Trophoblast cell (in vitro differentiated cells and primary cell): Measurements from ENCODE around the gene DAND5.

Source experiments
- DNase-seq, 2 donors: peaks; one replicate each; pipeline ENCODE4 v3.0.0-alpha.2; 2016
- H2AFZ ChIP-seq: 2 replicates; pipeline ENCODE4 v1.6.1; 2013; ENCODE audit warnings: low read length, moderate library complexity, mild to moderate bottlenecking; ENCODE audit not compliant: insufficient read depth, poor library complexity
- H2AK5ac ChIP-seq: 2 replicates; pipeline ENCODE4 v1.6.1; 2013; ENCODE audit warnings: mild to moderate bottlenecking, low read length
- H2BK120ac ChIP-seq: 2 replicates; pipeline ENCODE4 v1.6.1; 2013; ENCODE audit warnings: low read length, mild to moderate bottlenecking, moderate library complexity; ENCODE audit not compliant: insufficient read depth, poor library complexity
- H2BK12ac ChIP-seq: 2 replicates; pipeline ENCODE4 v1.6.1; 2013; ENCODE audit warnings: mild to moderate bottlenecking, low read length, moderate library complexity
- H2BK5ac ChIP-seq: 2 replicates; pipeline ENCODE4 v1.6.1; 2013; ENCODE audit warnings: low read length, low read depth, moderate library complexity, mild to moderate bottlenecking; ENCODE audit not compliant: poor library complexity
- H3K14ac ChIP-seq: 2 replicates; pipeline ENCODE4 v1.6.1; 2013; ENCODE audit warnings: mild to moderate bottlenecking, low read length
- H3K18ac ChIP-seq: 2 replicates; pipeline ENCODE4 v1.6.1; 2013; ENCODE audit warnings: mild to moderate bottlenecking, low read length
- H3K23ac ChIP-seq: 2 replicates; pipeline ENCODE4 v1.6.1; 2013; ENCODE audit warnings: low read length
- H3K27ac ChIP-seq: 2 replicates; pipeline ENCODE4 v1.5.1; 2013; ENCODE audit warnings: low read depth, mild to moderate bottlenecking, inconsistent platforms, low read length, moderate library complexity
- H3K27me3 ChIP-seq: 2 replicates; pipeline ENCODE4 v1.6.1; 2013; ENCODE audit warnings: inconsistent platforms, mild to moderate bottlenecking, low read length, moderate library complexity; ENCODE audit not compliant: insufficient read depth
- H3K36me3 ChIP-seq, 2 experiments: 1 replicate in 1 of 2; 2 replicates in 1 of 2; pipeline ENCODE4 v1.6.1; 2013; ENCODE audit warnings: low read length in 2 of 2, mild to moderate bottlenecking in 2 of 2, moderate library complexity in 1 of 2; ENCODE audit not compliant: insufficient read depth in 2 of 2, control insufficient read depth in 1 of 2
- H3K4ac ChIP-seq: 2 replicates; pipeline ENCODE4 v1.6.1; 2013; ENCODE audit warnings: low read depth, mild to moderate bottlenecking, low read length, moderate library complexity
- H3K4me1 ChIP-seq, 2 experiments: 1 replicate in 1 of 2; 2 replicates in 1 of 2; pipeline ENCODE4 v1.6.1; 2013; ENCODE audit warnings: low read length in 2 of 2, mild to moderate bottlenecking in 2 of 2, moderate library complexity in 1 of 2; ENCODE audit not compliant: insufficient read depth in 2 of 2, control insufficient read depth in 1 of 2
- H3K4me2 ChIP-seq: 2 replicates; pipeline ENCODE4 v1.6.1; 2013; ENCODE audit warnings: inconsistent platforms, mild to moderate bottlenecking, low read length, moderate library complexity
- H3K4me3 ChIP-seq: 2 replicates; pipeline ENCODE4 v1.5.1; 2013; ENCODE audit warnings: mild to moderate bottlenecking, low read depth, low read length, inconsistent platforms
- H3K79me1 ChIP-seq: one replicate; pipeline ENCODE4 v1.6.1; 2013; ENCODE audit warnings: low read length
- H3K79me2 ChIP-seq: 2 replicates; pipeline ENCODE4 v1.6.1; 2013; ENCODE audit warnings: low read length, mild to moderate bottlenecking; ENCODE audit not compliant: control insufficient read depth, insufficient read depth, poor library complexity
- H3K9ac ChIP-seq: 2 replicates; pipeline ENCODE4 v1.6.1; 2013; ENCODE audit warnings: mild to moderate bottlenecking, low read length
- H3K9me3 ChIP-seq: 2 replicates; pipeline ENCODE4 v1.6.1; 2013; ENCODE audit warnings: low read depth, mild to moderate bottlenecking, control low read depth, inconsistent platforms, low read length; ENCODE audit not compliant: insufficient read depth
- H4K12ac ChIP-seq: 2 replicates; pipeline ENCODE4 v1.6.1; 2013; ENCODE audit warnings: low read depth, mild to moderate bottlenecking, low read length, moderate library complexity
- H4K8ac ChIP-seq: 2 replicates; pipeline ENCODE4 v1.6.1; 2013; ENCODE audit warnings: low read depth, mild to moderate bottlenecking, low read length, moderate library complexity
- H4K91ac ChIP-seq: one replicate; pipeline ENCODE4 v1.6.1; 2013; ENCODE audit warnings: low read depth, mild to moderate bottlenecking, low read length, moderate library complexity
- WGBS: extraction: QIAGEN DNeasy Blood & Tissue Kit; methylation state at CpG from one replicate; pipeline ENCODE4 v1.1.7; 2013; ENCODE audit warnings: missing lambda C conversion rate; ENCODE audit not compliant: insufficient read length, insufficient coverage; ENCODE audit errors: extremely low coverage; 5-methylcytosine and 5-hydroxymethylcytosine counted together

Gene DAND5

GRCh38 chr19:12944104-12944674, 25.2 kb upstream of the DAND5 start:
- Histone ChIP-seq H3K18ac (no peak overlapping the region), H3K23ac (no peak overlapping the region), H3K14ac (no peak overlapping the region), H3K79me2 (peaks cover 14% of the 10 kb centered on the region), H3K4me1 (peaks cover 11 to 18% of the 10 kb centered on the region in 2 experiments), H2BK120ac (no peak overlapping the region), H3K27me3 (no peaks in the 10 kb centered on the region), H2AK5ac (no peak overlapping the region), H2BK5ac (no peak overlapping the region), H4K12ac (no peak overlapping the region), H3K9me3 (peaks cover 2% of the 10 kb centered on the region), H3K4me2 (no peak overlapping the region), H2AFZ (no peak overlapping the region), H3K4me3 (no peak overlapping the region), H3K4ac (no peak overlapping the region), H2BK12ac (no peak overlapping the region), H3K36me3 (peaks cover 62 to 67% of the 10 kb centered on the region in 2 experiments), H4K91ac (no peak overlapping the region), H3K79me1 (peaks cover 11% of the 10 kb centered on the region), H3K9ac (no peak overlapping the region), H4K8ac (no peak overlapping the region), H3K27ac (peak overlapping the region; percentile 27)
- no peak for DNase-seq
- WGBS = no CpG with 5 or more reads among the region's 2 CpGs

- peak; percentile 99 to 100 for DNase-seq
- Histone ChIP-seq H3K79me1 (peaks cover 8% of the 10 kb centered on the region), H3K9me3 (peaks cover 2% of the 10 kb centered on the region), H3K14ac (peak within 1 kb of the TSS; percentile 73), H4K91ac (peak within 1 kb of the TSS; percentile 86), H3K4me3 (peak within 1 kb of the TSS; percentile 97), H4K8ac (peak within 1 kb of the TSS; percentile 79), H3K9ac (peak within 1 kb of the TSS; percentile 98), H3K18ac (peak within 1 kb of the TSS; percentile 73), H3K27ac (peak within 1 kb of the TSS; percentile 98), H3K4me2 (peak within 1 kb of the TSS; percentile 95), H4K12ac (peak within 1 kb of the TSS; percentile 72), H3K23ac (no peak within 1 kb of the TSS), H2AFZ (peak within 1 kb of the TSS; percentile 43), H3K4me1 (peaks cover 5 to 10% of the 10 kb centered on the region in 2 experiments), H3K4ac (peak within 1 kb of the TSS; percentile 61), H2BK120ac (peak within 1 kb of the TSS; percentile 54), H2AK5ac (peak within 1 kb of the TSS; percentile 55), H3K36me3 (peaks cover 64 to 68% of the 10 kb centered on the region in 2 experiments), H2BK5ac (peak within 1 kb of the TSS; percentile 84), H3K79me2 (peaks cover 4% of the 10 kb centered on the region), H2BK12ac (no peak within 1 kb of the TSS), H3K27me3 (no peaks in the 10 kb centered on the region)
- no CpG with 5 or more reads among the region's 62 CpGs for WGBS
Observed at GRCh38 chr19:12945479-12946091, 23.8 kb upstream of the DAND5 start, which contains the start of gene RAD23A. RAD23A (plus strand) TSS chr19:12945862; CDS start chr19:12945949, 87 bp downstream.

- Histone ChIP-seq H3K4me1 (peaks cover 0 to 8% of the 10 kb centered on the region in 2 experiments), H2BK12ac (no peak overlapping the region), H4K8ac (peak overlapping the region; percentile 79), H2AK5ac (no peak overlapping the region), H4K12ac (no peak overlapping the region), H3K27me3 (no peaks in the 10 kb centered on the region), H3K27ac (peak overlapping the region; percentile 98), H4K91ac (peak overlapping the region; percentile 86), H3K4me3 (peak overlapping the region; percentile 97), H2AFZ (no peak overlapping the region), H3K4me2 (peak overlapping the region; percentile 95), H3K4ac (peak overlapping the region; percentile 13), H3K9me3 (peaks cover 2% of the 10 kb centered on the region), H2BK120ac (peak overlapping the region; percentile 54), H3K18ac (no peak overlapping the region), H2BK5ac (peak overlapping the region; percentile 84), H3K79me2 (peaks cover 4% of the 10 kb centered on the region), H3K14ac (peak overlapping the region; percentile 73), H3K9ac (peak overlapping the region; percentile 79), H3K23ac (no peak overlapping the region), H3K79me1 (peaks cover 8% of the 10 kb centered on the region), H3K36me3 (peaks cover 65 to 68% of the 10 kb centered on the region in 2 experiments)
- WGBS = no CpG with 5 or more reads among the region's 40 CpGs
- DNase-seq = peak; percentile 72 to 75
Observed at GRCh38 chr19:12946092-12946721, 23.2 kb upstream of the DAND5 start.

GRCh38 chr19:12946731-12947496, 22.5 kb upstream of the DAND5 start:
- no CpG with 5 or more reads among the region's 14 CpGs for WGBS
- Histone ChIP-seq H3K4me3 (peak overlapping the region; percentile 97), H3K9ac (peak overlapping the region; percentile 14), H4K8ac (peak overlapping the region; percentile 13), H3K79me2 (peaks cover 4% of the 10 kb centered on the region), H2BK12ac (no peak overlapping the region), H3K27me3 (no peaks in the 10 kb centered on the region), H2BK5ac (no peak overlapping the region), H3K18ac (no peak overlapping the region), H3K27ac (no peak overlapping the region), H2AFZ (no peak overlapping the region), H3K14ac (no peak overlapping the region), H4K12ac (no peak overlapping the region), H3K4me2 (peak overlapping the region; percentile 95), H3K9me3 (peaks cover 2% of the 10 kb centered on the region), H3K4me1 (peaks cover 0 to 8% of the 10 kb centered on the region in 2 experiments), H2BK120ac (no peak overlapping the region), H3K79me1 (peaks cover 8% of the 10 kb centered on the region), H3K36me3 (peaks cover 63 to 67% of the 10 kb centered on the region in 2 experiments), H3K23ac (no peak overlapping the region), H4K91ac (no peak overlapping the region), H3K4ac (peak overlapping the region; percentile 57), H2AK5ac (no peak overlapping the region)
- DNase-seq = no peak
